ENCODE measurements around the gene PIP5K1B.

The PIP5K1B gene

GRCh38 chr9:68726489-68726888, 21.4 kb downstream of the PIP5K1B start:
- no peaks in the 10 kb centered on the region for H3K36me3 ChIP-seq (ENCODE audit: control insufficient read depth, insufficient read depth, low read length)
- no peak overlapping the region for H3K9ac ChIP-seq (ENCODE audit: low read length)
- H3K4me1 ChIP-seq (ENCODE audit: control insufficient read depth, insufficient read depth, low read length) = no peaks in the 10 kb centered on the region
- no peak overlapping the region for H3K4me3 ChIP-seq (ENCODE audit: low read length)
- no peaks in the 10 kb centered on the region for H3K27me3 ChIP-seq (ENCODE audit: control insufficient read depth, insufficient read depth, low read length)
- H3K27ac ChIP-seq (ENCODE audit: low read depth, low read length) = no peak overlapping the region

- H3K27ac ChIP-seq (ENCODE audit: low read depth, low read length) = no peak overlapping the region
- no peaks in the 10 kb centered on the region for H3K4me1 ChIP-seq (ENCODE audit: control insufficient read depth, insufficient read depth, low read length)
- H3K36me3 ChIP-seq (ENCODE audit: control insufficient read depth, insufficient read depth, low read length) = no peaks in the 10 kb centered on the region
- H3K4me3 ChIP-seq (ENCODE audit: low read length) = no peak overlapping the region
- H3K9ac ChIP-seq (ENCODE audit: low read length) = no peak overlapping the region
- H3K27me3 ChIP-seq (ENCODE audit: control insufficient read depth, insufficient read depth, low read length) = no peaks in the 10 kb centered on the region
These were observed 22.6 kb downstream of the PIP5K1B start for GRCh38 chr9:68727636-68728035.

GRCh38 chr9:68728731-68729130, 23.7 kb downstream of the PIP5K1B start:
- no peak overlapping the region for H3K27ac ChIP-seq (ENCODE audit: low read depth, low read length)
- no peaks in the 10 kb centered on the region for H3K4me1 ChIP-seq (ENCODE audit: control insufficient read depth, insufficient read depth, low read length)

GRCh38 chr9:68730570-68731235, 25.7 kb downstream of the PIP5K1B start:
- Histone ChIP-seq H3K27ac (ENCODE audit: low read depth, low read length) (no peak overlapping the region), H3K4me3 (ENCODE audit: low read length) (no peak overlapping the region), H3K36me3 (ENCODE audit: control insufficient read depth, insufficient read depth, low read length) (no peaks in the 10 kb centered on the region), H3K4me1 (ENCODE audit: control insufficient read depth, insufficient read depth, low read length) (no peaks in the 10 kb centered on the region), H3K27me3 (ENCODE audit: control insufficient read depth, insufficient read depth, low read length) (no peaks in the 10 kb centered on the region), H3K9ac (ENCODE audit: low read length) (no peak overlapping the region)

More at GRCh38 chr9:68728731-68729130, 23.7 kb downstream of the PIP5K1B start:
- no peak overlapping the region for H3K4me3 ChIP-seq (ENCODE audit: low read length)
- no peaks in the 10 kb centered on the region for H3K27me3 ChIP-seq (ENCODE audit: control insufficient read depth, insufficient read depth, low read length)
- H3K9ac ChIP-seq (ENCODE audit: low read length) = no peak overlapping the region
- H3K36me3 ChIP-seq (ENCODE audit: control insufficient read depth, insufficient read depth, low read length) = no peaks in the 10 kb centered on the region

GRCh38 chr9:68731857-68732256, 26.8 kb downstream of the PIP5K1B start:
- H3K27ac ChIP-seq (ENCODE audit: low read depth, low read length) = no peak overlapping the region
- no peaks in the 10 kb centered on the region for H3K27me3 ChIP-seq (ENCODE audit: control insufficient read depth, insufficient read depth, low read length)
- H3K4me1 ChIP-seq (ENCODE audit: control insufficient read depth, insufficient read depth, low read length) = no peaks in the 10 kb centered on the region
- H3K9ac ChIP-seq (ENCODE audit: low read length) = no peak overlapping the region
- H3K4me3 ChIP-seq (ENCODE audit: low read length) = no peak overlapping the region
- no peaks in the 10 kb centered on the region for H3K36me3 ChIP-seq (ENCODE audit: control insufficient read depth, insufficient read depth, low read length)

GRCh38 chr9:68732405-68733020, 27.5 kb downstream of the PIP5K1B start:
- Histone ChIP-seq H3K4me3 (ENCODE audit: low read length) (no peak overlapping the region), H3K9ac (ENCODE audit: low read length) (no peak overlapping the region), H3K27me3 (ENCODE audit: control insufficient read depth, insufficient read depth, low read length) (no peaks in the 10 kb centered on the region), H3K4me1 (ENCODE audit: control insufficient read depth, insufficient read depth, low read length) (no peaks in the 10 kb centered on the region), H3K36me3 (ENCODE audit: control insufficient read depth, insufficient read depth, low read length) (no peaks in the 10 kb centered on the region), H3K27ac (ENCODE audit: low read depth, low read length) (no peak overlapping the region)

GRCh38 chr9:68733021-68733405, 28.0 kb downstream of the PIP5K1B start:
- H3K27ac ChIP-seq (ENCODE audit: low read depth, low read length) = no peak overlapping the region
- no peak overlapping the region for H3K9ac ChIP-seq (ENCODE audit: low read length)
- H3K36me3 ChIP-seq (ENCODE audit: control insufficient read depth, insufficient read depth, low read length) = no peaks in the 10 kb centered on the region
- H3K27me3 ChIP-seq (ENCODE audit: control insufficient read depth, insufficient read depth, low read length) = no peaks in the 10 kb centered on the region
- no peak overlapping the region for H3K4me3 ChIP-seq (ENCODE audit: low read length)
- H3K4me1 ChIP-seq (ENCODE audit: control insufficient read depth, insufficient read depth, low read length) = no peaks in the 10 kb centered on the region

GRCh38 chr9:68738358-68738757, 33.3 kb downstream of the PIP5K1B start:
- no peaks in the 10 kb centered on the region for H3K36me3 ChIP-seq (ENCODE audit: control insufficient read depth, insufficient read depth, low read length)
- no peaks in the 10 kb centered on the region for H3K27me3 ChIP-seq (ENCODE audit: control insufficient read depth, insufficient read depth, low read length)
- no peak overlapping the region for H3K27ac ChIP-seq (ENCODE audit: low read depth, low read length)
- no peak overlapping the region for H3K4me3 ChIP-seq (ENCODE audit: low read length)
- H3K9ac ChIP-seq (ENCODE audit: low read length) = no peak overlapping the region
- no peaks in the 10 kb centered on the region for H3K4me1 ChIP-seq (ENCODE audit: control insufficient read depth, insufficient read depth, low read length)

GRCh38 chr9:68739621-68740174, 34.7 kb downstream of the PIP5K1B start:
- Histone ChIP-seq H3K4me3 (ENCODE audit: low read length) (no peak overlapping the region), H3K27me3 (ENCODE audit: control insufficient read depth, insufficient read depth, low read length) (no peaks in the 10 kb centered on the region), H3K4me1 (ENCODE audit: control insufficient read depth, insufficient read depth, low read length) (no peaks in the 10 kb centered on the region), H3K9ac (ENCODE audit: low read length) (no peak overlapping the region), H3K36me3 (ENCODE audit: control insufficient read depth, insufficient read depth, low read length) (peaks cover 2% of the 10 kb centered on the region), H3K27ac (ENCODE audit: low read depth, low read length) (no peak overlapping the region)

- H3K9ac ChIP-seq (ENCODE audit: low read length) = no peak overlapping the region
- no peak overlapping the region for H3K4me3 ChIP-seq (ENCODE audit: low read length)
- H3K27me3 ChIP-seq (ENCODE audit: control insufficient read depth, insufficient read depth, low read length) = no peaks in the 10 kb centered on the region
- H3K4me1 ChIP-seq (ENCODE audit: control insufficient read depth, insufficient read depth, low read length) = no peaks in the 10 kb centered on the region
- H3K36me3 ChIP-seq (ENCODE audit: control insufficient read depth, insufficient read depth, low read length) = peaks cover 2% of the 10 kb centered on the region
- no peak overlapping the region for H3K27ac ChIP-seq (ENCODE audit: low read depth, low read length)
These were observed 35.5 kb downstream of the PIP5K1B start for GRCh38 chr9:68740561-68740960.

- no peaks in the 10 kb centered on the region for H3K4me1 ChIP-seq (ENCODE audit: control insufficient read depth, insufficient read depth, low read length)
- no peaks in the 10 kb centered on the region for H3K27me3 ChIP-seq (ENCODE audit: control insufficient read depth, insufficient read depth, low read length)
- H3K9ac ChIP-seq (ENCODE audit: low read length) = no peak overlapping the region
- no peak overlapping the region for H3K4me3 ChIP-seq (ENCODE audit: low read length)
- H3K36me3 ChIP-seq (ENCODE audit: control insufficient read depth, insufficient read depth, low read length) = peaks cover 2% of the 10 kb centered on the region
- no peak overlapping the region for H3K27ac ChIP-seq (ENCODE audit: low read depth, low read length)
These were observed 36.2 kb downstream of the PIP5K1B start for GRCh38 chr9:68741234-68741633.

GRCh38 chr9:68741704-68742332, 36.8 kb downstream of the PIP5K1B start:
- Histone ChIP-seq H3K36me3 (ENCODE audit: control insufficient read depth, insufficient read depth, low read length) (peaks cover 2% of the 10 kb centered on the region), H3K27me3 (ENCODE audit: control insufficient read depth, insufficient read depth, low read length) (no peaks in the 10 kb centered on the region), H3K9ac (ENCODE audit: low read length) (no peak overlapping the region), H3K27ac (ENCODE audit: low read depth, low read length) (no peak overlapping the region), H3K4me1 (ENCODE audit: control insufficient read depth, insufficient read depth, low read length) (peaks cover 3% of the 10 kb centered on the region), H3K4me3 (ENCODE audit: low read length) (no peak overlapping the region)
